Effector memory CD4-positive, alpha-beta T cell (primary cell): ENCODE results near the gene SLX9.

Experiments used
- DNase-seq, 3 donors: peaks; one replicate each; pipeline ENCODE4 v3.0.0-alpha.2; 2020
- H3K27ac ChIP-seq: 2 replicates; pipeline ENCODE4 v1.7.0; 2013; ENCODE audit warnings: mild to moderate bottlenecking, low read length, moderate library complexity; ENCODE audit not compliant: insufficient read depth, poor library complexity, severe bottlenecking
- H3K27me3 ChIP-seq: replicated peaks from 2 replicates; pipeline ENCODE4 v1.7.0; 2013; ENCODE audit warnings: mild to moderate bottlenecking, low read length; ENCODE audit not compliant: insufficient read depth, control insufficient read depth, poor library complexity, severe bottlenecking
- H3K36me3 ChIP-seq: 2 replicates; pipeline ENCODE4 v1.7.0; 2013; ENCODE audit warnings: mild to moderate bottlenecking, low read length, moderate library complexity; ENCODE audit not compliant: control insufficient read depth, insufficient read depth
- H3K4me1 ChIP-seq: 2 replicates; pipeline ENCODE4 v1.7.0; 2013; ENCODE audit warnings: low read length, mild to moderate bottlenecking; ENCODE audit not compliant: control insufficient read depth, insufficient read depth, poor library complexity, severe bottlenecking
- H3K4me3 ChIP-seq: 2 replicates; pipeline ENCODE4 v1.7.0; 2013; ENCODE audit warnings: low read length, low read depth, mild to moderate bottlenecking; ENCODE audit not compliant: insufficient read depth, poor library complexity, severe bottlenecking
- H3K9me3 ChIP-seq: 2 replicates; pipeline ENCODE4 v1.7.0; 2013; ENCODE audit warnings: mild to moderate bottlenecking, low read length, moderate library complexity; ENCODE audit not compliant: control insufficient read depth

SLX9 gene

GRCh38 chr21:44895859-44896258, 44.0 kb upstream of the SLX9 start:
- no peaks in the 10 kb centered on the region for H3K27me3 ChIP-seq
- no peak overlapping the region for H3K4me3 ChIP-seq
- no peak for DNase-seq
- H3K4me1 ChIP-seq, result peaks cover 6% of the 10 kb centered on the region
- H3K9me3 ChIP-seq, result no peaks in the 10 kb centered on the region
- peak overlapping the region; percentile 3 for H3K27ac ChIP-seq
- peaks cover 65% of the 10 kb centered on the region for H3K36me3 ChIP-seq

- Histone ChIP-seq H3K27me3 (no peaks in the 10 kb centered on the region), H3K4me3 (no peak overlapping the region), H3K36me3 (peaks cover 65% of the 10 kb centered on the region), H3K27ac (no peak overlapping the region), H3K9me3 (no peaks in the 10 kb centered on the region), H3K4me1 (peaks cover 6% of the 10 kb centered on the region)
- no peak for DNase-seq
Observed at GRCh38 chr21:44896561-44897286, 43.1 kb upstream of the SLX9 start.

- no peak for DNase-seq
- no peaks in the 10 kb centered on the region for H3K9me3 ChIP-seq
- no peak overlapping the region for H3K27ac ChIP-seq
- no peaks in the 10 kb centered on the region for H3K27me3 ChIP-seq
- H3K36me3 ChIP-seq, result peaks cover 70% of the 10 kb centered on the region
- peaks cover 6% of the 10 kb centered on the region for H3K4me1 ChIP-seq
- no peak overlapping the region for H3K4me3 ChIP-seq
Observed at GRCh38 chr21:44897326-44898010, 42.4 kb upstream of the SLX9 start.

- H3K4me3 ChIP-seq, result no peak overlapping the region
- H3K4me1 ChIP-seq, result peaks cover 1% of the 10 kb centered on the region
- DNase-seq, result no peak
- no peaks in the 10 kb centered on the region for H3K9me3 ChIP-seq
- H3K27me3 ChIP-seq, result no peaks in the 10 kb centered on the region
- H3K27ac ChIP-seq, result no peak overlapping the region
- H3K36me3 ChIP-seq, result peaks cover 76% of the 10 kb centered on the region
Observed at GRCh38 chr21:44898011-44898488, 41.8 kb upstream of the SLX9 start.

GRCh38 chr21:44898851-44899767, 40.7 kb upstream of the SLX9 start:
- no peak for DNase-seq
- no peaks in the 10 kb centered on the region for H3K4me1 ChIP-seq
- H3K36me3 ChIP-seq, result peaks cover 87% of the 10 kb centered on the region
- no peak overlapping the region for H3K27ac ChIP-seq
- no peaks in the 10 kb centered on the region for H3K27me3 ChIP-seq
- no peak overlapping the region for H3K4me3 ChIP-seq
- H3K9me3 ChIP-seq, result no peaks in the 10 kb centered on the region

GRCh38 chr21:44899768-44900558, 39.9 kb upstream of the SLX9 start:
- DNase-seq, result no peak
- Histone ChIP-seq H3K27me3 (no peaks in the 10 kb centered on the region), H3K27ac (no peak overlapping the region), H3K36me3 (peaks cover 87% of the 10 kb centered on the region), H3K4me1 (no peaks in the 10 kb centered on the region), H3K9me3 (no peaks in the 10 kb centered on the region), H3K4me3 (no peak overlapping the region)

- no peak for DNase-seq
- Histone ChIP-seq H3K27me3 (no peaks in the 10 kb centered on the region), H3K9me3 (no peaks in the 10 kb centered on the region), H3K27ac (no peak overlapping the region), H3K36me3 (peaks cover 91% of the 10 kb centered on the region), H3K4me3 (no peak overlapping the region), H3K4me1 (no peaks in the 10 kb centered on the region)
Observed at GRCh38 chr21:44900559-44901251, 39.1 kb upstream of the SLX9 start.

- no peaks in the 10 kb centered on the region for H3K4me1 ChIP-seq
- H3K27me3 ChIP-seq, result no peaks in the 10 kb centered on the region
- no peak overlapping the region for H3K4me3 ChIP-seq
- no peaks in the 10 kb centered on the region for H3K9me3 ChIP-seq
- peaks cover 97% of the 10 kb centered on the region for H3K36me3 ChIP-seq
- DNase-seq, result no peak
- H3K27ac ChIP-seq, result no peak overlapping the region
Observed at GRCh38 chr21:44901391-44902074, 38.3 kb upstream of the SLX9 start.
